GM18907 (cell line): ENCODE data around the gene CBLN4.

ENCODE experiments used
- ATAC-seq: cut with Tn5 transposase; IDR thresholded peaks from one replicate; pipeline ENCODE4 v1.9.1; 2021; ENCODE audit warnings: mild to moderate bottlenecking, moderate library complexity; ENCODE audit not compliant: unreplicated experiment

Gene CBLN4

DNA sequence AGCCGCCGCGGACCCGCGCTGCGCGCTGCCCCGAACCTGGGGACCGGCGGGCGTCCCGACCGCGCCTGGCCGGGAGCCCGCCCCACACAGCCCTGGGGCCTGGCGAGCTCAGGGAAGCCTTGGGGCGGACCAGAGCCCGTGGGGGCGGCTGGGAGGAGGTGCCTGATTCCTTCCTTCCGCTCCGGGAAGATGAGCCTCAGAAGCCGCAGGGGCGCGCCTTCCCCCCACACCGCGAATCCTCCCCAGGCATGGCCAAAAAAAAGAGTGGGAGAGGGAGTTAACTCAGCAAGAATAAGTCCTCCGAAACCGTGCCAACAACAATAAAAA, at the start of gene CBLN4:
CBLN4 (minus strand) TSS at position 131 of the 327 bp plus-strand sequence. CDS start 1,348 bp downstream, outside the sequence.
- no peak for ATAC-seq

DNA sequence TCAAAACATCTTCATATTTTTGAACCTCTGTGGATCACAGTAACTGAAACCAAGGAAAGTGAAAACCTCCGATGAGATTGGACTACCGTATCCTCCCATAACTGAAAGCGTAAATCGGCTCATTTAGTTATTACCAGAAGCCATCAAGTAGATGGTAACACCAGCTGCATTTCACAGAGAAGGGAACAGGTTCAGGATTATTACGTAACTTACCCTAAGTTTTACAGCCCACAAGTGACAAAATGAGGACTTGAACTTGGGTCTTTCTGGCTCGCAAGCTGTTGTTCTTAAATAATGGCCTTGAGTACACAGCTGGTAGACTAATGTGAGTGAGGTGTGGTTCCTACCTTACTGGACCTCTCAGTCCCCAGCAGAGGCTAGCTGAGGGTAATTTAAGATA, 37.9 kb upstream of the CBLN4 start:
- ATAC-seq: no peak

DNA sequence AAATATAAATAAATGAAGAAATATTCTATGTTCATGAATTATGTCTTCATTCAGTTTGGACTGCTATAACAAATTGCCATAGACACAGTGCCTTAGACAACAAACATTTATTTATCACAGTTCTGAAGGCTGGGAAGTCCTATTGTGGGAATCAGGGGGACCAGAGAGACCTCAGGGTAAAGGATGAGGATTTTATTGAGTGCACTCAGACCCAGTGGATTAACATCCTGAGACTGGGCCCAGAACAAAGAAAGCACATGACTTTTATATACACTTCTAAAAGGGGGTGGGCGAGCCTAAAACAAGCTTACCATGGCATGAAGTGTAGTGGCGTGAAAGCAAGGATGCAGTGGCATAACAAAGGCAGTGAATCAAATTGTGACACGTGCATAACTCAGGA, 26.9 kb upstream of the CBLN4 start:
- no peak for ATAC-seq

DNA sequence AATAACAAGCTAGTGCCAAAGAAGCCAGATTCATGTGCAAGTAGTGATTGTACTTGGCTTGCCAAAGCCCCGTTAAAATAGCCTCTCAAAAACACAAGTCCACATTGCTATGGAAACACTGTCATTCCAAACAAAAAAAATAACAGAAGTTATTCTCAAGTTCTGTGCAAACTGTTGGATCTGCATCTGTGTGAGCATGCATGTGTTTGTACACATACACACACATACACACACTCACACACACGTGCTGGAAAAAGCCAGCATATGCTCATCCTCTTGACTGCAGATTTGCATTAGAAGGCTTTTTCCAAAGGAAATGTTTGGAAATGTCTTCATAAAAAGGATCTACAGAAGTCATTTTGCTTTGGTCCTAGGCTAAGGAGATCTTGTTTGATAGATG, 13.4 kb upstream of the CBLN4 start:
- no peak for ATAC-seq

DNA sequence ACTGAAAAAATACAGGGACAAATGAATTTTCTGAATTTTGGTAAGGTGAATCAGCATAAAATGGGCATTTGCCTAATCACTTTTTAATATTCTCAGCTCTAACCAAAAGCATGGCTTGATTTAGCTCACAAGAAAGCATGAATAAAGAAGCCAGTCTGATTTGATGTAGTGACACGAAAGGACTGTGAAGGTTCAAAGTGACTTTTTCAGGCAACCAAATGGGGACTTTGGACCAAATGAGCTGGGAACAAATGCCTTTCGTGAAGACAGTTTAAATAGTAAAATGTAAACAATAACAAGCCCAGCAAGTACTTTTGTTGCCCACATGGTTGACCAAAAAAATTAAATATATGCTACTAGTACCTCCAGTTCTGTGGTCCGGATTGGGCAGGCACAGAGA, 12.9 kb upstream of the CBLN4 start:
- no peak for ATAC-seq

- ATAC-seq: no peak
Observed at GRCh38 chr20:56017560-56017959, 12.2 kb upstream of the CBLN4 start.

- no peak for ATAC-seq
Observed at GRCh38 chr20:56014998-56015397, 9.7 kb upstream of the CBLN4 start.

GRCh38 chr20:56014151-56014550, 8.8 kb upstream of the CBLN4 start:
- ATAC-seq: no peak

GRCh38 chr20:56004611-56005388, 519 bp downstream of the CBLN4 start:
- no peak for ATAC-seq

GRCh38 chr20:56004007-56004406, 1.3 kb downstream of the CBLN4 start:
- ATAC-seq: no peak

GRCh38 chr20:56002908-56003800, 2.2 kb downstream of the CBLN4 start:
- no peak for ATAC-seq

DNA sequence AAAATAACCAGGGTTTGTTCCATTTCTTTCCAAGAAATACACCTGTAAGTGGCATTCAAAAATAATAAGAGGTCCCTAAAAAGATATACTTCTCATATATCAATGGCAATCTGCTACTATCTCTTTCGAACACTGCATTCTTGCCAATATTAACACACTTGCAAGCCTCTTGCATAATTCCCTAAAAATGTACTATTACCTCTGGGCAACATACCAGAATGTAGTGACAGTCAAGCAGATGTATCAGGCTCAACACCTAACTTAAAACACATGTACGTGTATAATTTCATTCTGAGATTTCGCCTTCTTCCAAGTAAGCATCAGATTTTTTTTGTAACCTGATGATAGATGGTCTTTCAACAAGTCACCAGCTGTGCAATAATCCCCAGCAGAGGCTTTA, 3.4 kb downstream of the CBLN4 start:
- ATAC-seq: no peak

DNA sequence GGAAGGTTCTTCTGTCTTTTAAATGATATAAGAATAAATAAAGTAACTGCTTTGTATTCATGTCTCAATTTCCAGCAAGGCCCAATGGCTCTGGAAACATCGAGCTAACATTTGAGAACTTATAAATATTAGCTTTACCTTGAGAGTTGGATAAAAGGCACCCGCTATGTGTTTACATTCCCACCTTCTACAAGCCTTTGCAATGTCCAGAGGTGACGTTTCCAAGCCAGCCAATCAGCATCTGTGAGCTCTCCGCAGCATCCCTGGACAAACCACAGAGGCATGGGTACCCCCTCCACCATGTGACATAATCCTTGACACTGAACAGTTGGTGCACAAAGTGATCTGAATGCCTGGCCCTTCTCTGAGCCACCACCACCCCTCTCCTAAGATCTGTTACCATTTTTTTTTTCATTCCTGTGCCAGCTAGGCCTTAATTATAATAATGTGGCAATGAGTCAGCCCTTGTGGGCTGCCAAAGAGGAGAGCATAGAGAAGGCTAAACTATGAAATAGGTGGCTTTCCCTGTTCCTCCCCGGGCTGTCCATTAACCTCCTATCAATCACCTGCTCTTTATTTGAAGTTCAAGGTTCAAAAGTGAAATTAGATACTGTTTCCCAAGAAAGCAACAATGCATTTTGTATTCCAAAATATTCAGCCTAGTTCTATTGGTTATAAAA, 4.1 kb downstream of the CBLN4 start:
- ATAC-seq: no peak

DNA sequence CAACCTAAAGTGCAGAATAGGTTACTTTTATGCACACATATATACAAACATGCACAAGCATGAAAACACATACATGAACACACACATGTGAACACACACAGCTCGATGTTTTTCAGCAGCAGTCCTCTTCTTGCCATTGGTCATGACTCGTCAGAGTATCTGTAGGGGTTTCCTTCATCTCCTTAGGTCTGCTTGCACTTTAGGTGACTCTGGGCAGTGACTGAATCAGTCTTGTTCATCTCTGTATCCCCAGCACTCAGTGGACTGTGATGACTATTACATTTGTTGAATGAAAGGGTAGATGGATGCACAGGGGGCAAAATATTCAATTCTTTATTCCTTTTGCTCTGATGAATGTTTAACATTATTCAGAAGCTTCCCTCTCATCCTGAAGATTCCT, 26.8 kb downstream of the CBLN4 start:
- no peak for ATAC-seq

DNA sequence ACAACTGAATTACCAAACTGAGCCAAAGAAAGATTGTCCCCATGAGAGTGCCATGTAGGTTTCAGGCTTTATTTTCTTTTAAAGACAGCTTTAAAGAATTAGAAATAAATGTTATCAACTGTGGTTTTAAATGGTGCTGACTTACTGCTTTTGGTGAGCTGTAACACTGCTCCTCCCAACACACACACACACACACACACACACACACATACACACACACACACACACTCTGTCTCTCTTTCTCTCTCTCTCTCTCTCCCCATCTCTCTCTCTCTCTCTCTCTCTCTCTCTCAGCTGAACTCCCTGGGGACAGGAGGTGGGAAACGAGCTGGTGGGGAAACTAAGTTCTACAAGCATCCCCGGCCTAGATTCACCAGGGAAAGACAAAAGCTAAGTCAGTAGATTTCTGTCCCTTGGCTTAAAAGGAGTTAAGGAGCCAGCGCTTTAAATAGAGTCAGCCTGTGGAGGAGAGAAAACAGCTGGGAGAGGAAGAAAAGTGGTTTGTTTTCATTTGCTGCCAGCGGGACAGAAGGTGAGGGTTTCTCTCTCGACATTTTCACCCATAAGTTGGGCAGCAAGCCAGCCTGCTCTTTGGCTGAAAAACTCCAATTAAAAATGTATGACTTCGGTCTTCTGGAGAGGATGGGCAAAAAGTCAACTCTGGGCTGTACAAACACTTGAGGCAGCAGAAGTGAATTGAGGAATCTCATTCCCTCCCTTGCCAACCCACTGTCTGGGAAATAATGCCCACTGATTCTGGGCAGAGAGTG, 27.4 kb downstream of the CBLN4 start:
- ATAC-seq: no peak

DNA sequence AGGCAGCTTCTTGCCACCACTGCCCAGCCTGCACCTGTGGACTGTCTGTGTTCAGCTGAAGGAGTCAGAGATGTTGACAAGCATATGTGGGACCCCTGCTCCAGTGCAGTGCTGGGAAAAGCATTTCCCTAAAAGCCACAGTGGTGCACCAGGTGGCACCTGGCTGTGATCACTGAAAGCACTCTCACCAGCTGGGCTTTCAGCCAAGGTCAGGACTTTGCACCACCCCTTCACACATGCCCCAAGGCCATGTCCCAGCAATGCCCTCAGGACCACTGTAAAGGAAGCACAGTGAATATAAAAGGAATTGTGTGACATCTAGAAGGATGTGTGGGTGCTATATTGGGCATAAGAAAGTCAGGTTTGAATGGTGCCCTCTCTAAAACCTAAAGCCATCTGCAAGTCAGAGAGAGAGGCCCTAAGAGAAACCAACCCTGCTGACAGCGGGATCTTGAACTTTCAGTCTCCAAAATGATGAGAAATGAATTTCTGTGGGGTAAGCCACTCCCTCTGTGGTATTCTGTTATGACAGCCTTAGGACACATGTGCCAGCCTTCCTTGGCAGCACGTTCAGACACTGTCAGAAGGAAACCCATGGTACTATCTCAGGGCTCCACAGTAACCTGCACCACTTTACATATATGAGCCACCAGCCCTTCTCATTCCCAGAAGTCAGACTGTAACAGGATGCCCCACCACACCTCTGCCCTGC, 30.7 kb downstream of the CBLN4 start:
- no peak for ATAC-seq

DNA sequence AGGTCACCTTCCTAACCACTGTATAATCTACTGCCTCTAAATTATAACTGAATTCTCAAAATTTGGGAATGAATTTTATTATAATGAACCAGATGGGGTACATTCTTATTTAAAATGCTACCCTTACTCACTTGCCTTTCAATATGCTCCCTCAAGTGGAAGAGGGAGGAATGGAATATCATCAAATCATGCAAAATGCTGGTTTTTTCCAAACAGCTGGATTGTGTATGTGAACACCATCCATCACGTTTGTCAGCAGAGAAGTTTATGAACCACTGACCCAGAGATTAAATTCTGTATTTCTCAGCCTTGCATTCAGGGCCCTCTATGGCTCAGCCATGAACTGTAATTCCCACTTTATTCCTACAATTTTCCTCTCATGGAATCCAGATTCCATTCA, 40.5 kb downstream of the CBLN4 start:
- no peak for ATAC-seq

- no peak for ATAC-seq
Observed at GRCh38 chr20:55961376-55962330, 43.7 kb downstream of the CBLN4 start.

GRCh38 chr20:55953201-55953600, 52.1 kb downstream of the CBLN4 start:
- ATAC-seq: no peak
